Panc1 (cell line): ENCODE results near the gene TPRG1. TPM values are rescaled to one million over a fixed set of nuclear protein-coding genes. Genes with fewer than 3 reads are reported as not detected.

Experiments used
- ATAC-seq: fragments of 200-7000 bp; cut with Tn5 transposase; 2 replicates; pipeline ENCODE4 v1.9.1; 2020; ENCODE audit warnings: mild to moderate bottlenecking, moderate library complexity
- BruUV-seq: library from RNA; stranded (reverse); fragments of 400-500 nt; replicated peaks from 2 replicates; lab custom pipeline; 2021; lab: Mats Ljungman, UMichigan
- CTCF ChIA-PET: fragments of 300-600 bp; sonication (Branson Sonifier 250); formaldehyde crosslinking; loops from one replicate; lab custom pipeline; 2022; ENCODE audit warnings: antibody characterized with exemption; lab: Charles Lee
- POLR2A ChIA-PET: fragments of 300-600 bp; sonication (Branson Sonifier 250); formaldehyde crosslinking; loops from one replicate; lab custom pipeline; 2022; ENCODE audit warnings: antibody characterized with exemption; lab: Charles Lee
- DNase-seq: peaks from one replicate; pipeline ENCODE4 v3.0.0-alpha.2; 2010; ENCODE audit warnings: low read depth, low spot score
- H3K27ac ChIP-seq: 2 replicates; pipeline ENCODE4 v1.5.1; 2011; ENCODE audit warnings: mild to moderate bottlenecking, low read length, inconsistent platforms
- H3K27me3 ChIP-seq: fragments of 200-500 bp; sonication (Bioruptor generic); 2 replicates; pipeline ENCODE4 v1.6.0; 2014; ENCODE audit warnings: low read length, inconsistent platforms; ENCODE audit not compliant: control insufficient read depth, insufficient read depth
- H3K36me3 ChIP-seq: fragments of 200-500 bp; sonication (Bioruptor generic); 2 replicates; pipeline ENCODE4 v1.5.1; 2014; ENCODE audit warnings: inconsistent platforms, mild to moderate bottlenecking, low read length, moderate library complexity; ENCODE audit not compliant: control insufficient read depth, insufficient read depth
- H3K4me1 ChIP-seq: 2 replicates; pipeline ENCODE4 v1.5.1; 2011; ENCODE audit warnings: inconsistent platforms, mild to moderate bottlenecking, low read length, moderate library complexity; ENCODE audit not compliant: control insufficient read depth, insufficient read depth
- H3K4me3 ChIP-seq, 2 experiments: 2 replicates each; pipeline ENCODE4 v1.5.1; 2011 to 2012; ENCODE audit warnings: low read depth in 2 of 2, low read length in 2 of 2, mild to moderate bottlenecking in 2 of 2, inconsistent platforms in 1 of 2, moderate library complexity in 1 of 2
- H3K9me3 ChIP-seq: fragments of 200-500 bp; sonication (Bioruptor generic); 2 replicates; pipeline ENCODE4 v1.5.1; 2014; ENCODE audit warnings: low read depth, mild to moderate bottlenecking, inconsistent platforms, low read length, moderate library complexity; ENCODE audit not compliant: control insufficient read depth, insufficient read depth
- CTCF ChIP-seq: fragments of 450-650 bp; IDR thresholded peaks from 2 replicates; pipeline ENCODE4 v1.5.1; 2017; ENCODE audit warnings: mild to moderate bottlenecking
- POLR2AphosphoS5 ChIP-seq: IDR thresholded peaks from 2 replicates; pipeline ENCODE4 v1.6.1; 2012; ENCODE audit warnings: mild to moderate bottlenecking, low read depth, low read length, moderate library complexity
- REST ChIP-seq, 2 experiments: IDR thresholded peaks; 2 replicates each; pipeline ENCODE4 v1.6.1; 2011 to 2012; ENCODE audit warnings: low read depth in 2 of 2, control low read depth in 1 of 2, low read length in 1 of 2, mild to moderate bottlenecking in 1 of 2, moderate library complexity in 1 of 2; ENCODE audit not compliant: insufficient read depth in 1 of 2
- SIN3A ChIP-seq: IDR thresholded peaks from 2 replicates; pipeline ENCODE4 v1.6.1; 2012; ENCODE audit warnings: low read depth, mild to moderate bottlenecking, low read length, moderate library complexity, borderline replicate concordance; ENCODE audit not compliant: insufficient read depth
- TCF7L2 ChIP-seq: IDR thresholded peaks from 2 replicates; pipeline ENCODE4 v1.6.1; 2011; ENCODE audit warnings: mild to moderate bottlenecking, low read depth, low read length, inconsistent platforms
- in situ Hi-C: cut with HindIII; loops from 2 replicates; pipeline ENCODE4 v1.10.0; 2016; ENCODE audit warnings: low sequenced_read_pairs, low pct_unique_long_range_greater_than_20kb
- intact Hi-C: fragments of 100-400 bp; cut with micrococcal nuclease; formaldehyde crosslinking; loops from one replicate; pipeline ENCODE4 v1.10.0; 2022; ENCODE audit not compliant: unreplicated experiment
- total RNA-seq: library from RNA; stranded (reverse); gene quantifications from one replicate; pipeline ENCODE4 v1.2.1, GENCODE V29; 2021; ENCODE audit not compliant: unreplicated experiment

Gene TPRG1
- total RNA-seq, 1 experiment from 2014 or later: not detected

GRCh38 chr3:189202583-189202982 is 30.8 kb downstream of the TPRG1 start:
- in situ Hi-C loops: no loop called here
- no peak overlapping the region for H3K4me3 ChIP-seq
- no peaks in the 10 kb centered on the region; the same call in 1 of the 2 replicates for H3K27me3 ChIP-seq
- no peaks in the 10 kb centered on the region for H3K4me1 ChIP-seq
- no TSS peak for BruUV-seq
- TF ChIP-seq REST (IDR thresholded peaks at IDR 0.05; ENCODE audit: insufficient read depth in 1 of 2, low read depth in 2 of 2, low read length in 1 of 2): no peak
- TF ChIP-seq TCF7L2: no peak
- TF ChIP-seq CTCF: no peak
- TF ChIP-seq POLR2AphosphoS5: no peak
- H3K36me3 ChIP-seq: no peaks in the 10 kb centered on the region
- POLR2A ChIA-PET: no interaction called here
- H3K27ac ChIP-seq: no peak overlapping the region
- no peak for ATAC-seq
- no peak for DNase-seq
- no peaks in the 10 kb centered on the region for H3K9me3 ChIP-seq
- CTCF ChIA-PET: no interaction called here
- intact Hi-C loops: no loop called here

GRCh38 chr3:189204167-189204866 is 32.5 kb downstream of the TPRG1 start:
- H3K27me3 ChIP-seq: peaks cover 2% of the 10 kb centered on the region; the same call in 1 of the 2 replicates
- BruUV-seq: no TSS peak

More at GRCh38 chr3:189204167-189204866, 32.5 kb downstream of the TPRG1 start:
- Histone ChIP-seq H3K27ac (no peak overlapping the region), H3K9me3 (no peaks in the 10 kb centered on the region), H3K36me3 (no peaks in the 10 kb centered on the region), H3K4me1 (no peaks in the 10 kb centered on the region), H3K4me3 (no peak overlapping the region)
- ATAC-seq: peak; percentile 60; the same call in 1 of the 2 replicates
- no peak for TF ChIP-seq REST (IDR thresholded peaks at IDR 0.05; ENCODE audit: insufficient read depth in 1 of 2, low read depth in 2 of 2, low read length in 1 of 2)
- TF ChIP-seq SIN3A: no peak
- TF ChIP-seq TCF7L2: no peak
- TF ChIP-seq CTCF: no peak
- no peak for TF ChIP-seq POLR2AphosphoS5
- ChIA-PET POLR2A (no interaction called here), CTCF (no interaction called here)
- in situ Hi-C loops (no loop called here), intact Hi-C loops (no loop called here)
- DNase-seq: no peak
